Retina (tissue), 1 donor: Measurements from ENCODE around the gene SYNE2.
"Not testable (repeated sequence)": the region's sequence is repeated elsewhere in the genome, so short reads cannot be mapped to it uniquely, and the experiment has no call there.

ENCODE experiments used
- DNase-seq: peaks from one replicate; pipeline ENCODE4 v3.0.0-alpha.2; 2016

SYNE2 gene

GRCh38 chr14:64035143-64035542 is 182.3 kb downstream of the SYNE2 start:
- DNase-seq = no peak

GRCh38 chr14:64037869-64038745 is 185.3 kb downstream of the SYNE2 start:
- not testable (repeated sequence) for DNase-seq

GRCh38 chr14:64038841-64039542 is 186.2 kb downstream of the SYNE2 start:
- DNase-seq = no peak

GRCh38 chr14:64040044-64040443 is 187.2 kb downstream of the SYNE2 start:
- DNase-seq = no peak

GRCh38 chr14:64043296-64043695 is 190.5 kb downstream of the SYNE2 start:
- DNase-seq = not testable (repeated sequence)

GRCh38 chr14:64045091-64045490 is 192.3 kb downstream of the SYNE2 start:
- DNase-seq = no peak

- DNase-seq = no peak
Observed at GRCh38 chr14:64049616-64050381, 197.0 kb downstream of the SYNE2 start.

- DNase-seq = no peak
Observed at GRCh38 chr14:64053694-64054669, 201.2 kb downstream of the SYNE2 start.

- DNase-seq = no peak
Observed at GRCh38 chr14:64059454-64060198, 206.8 kb downstream of the SYNE2 start.

GRCh38 chr14:64060199-64060545 is 207.4 kb downstream of the SYNE2 start:
- DNase-seq = no peak

- DNase-seq = no peak
Observed at GRCh38 chr14:64060648-64061096, 207.9 kb downstream of the SYNE2 start.

GRCh38 chr14:64061115-64061514 is 208.3 kb downstream of the SYNE2 start:
- DNase-seq = no peak

- DNase-seq = no peak
Observed at GRCh38 chr14:64061706-64062105, 208.9 kb downstream of the SYNE2 start.

GRCh38 chr14:64062381-64063115 is 209.7 kb downstream of the SYNE2 start:
- no peak for DNase-seq

GRCh38 chr14:64064447-64064846 is 211.6 kb downstream of the SYNE2 start:
- no peak for DNase-seq

- DNase-seq = no peak
Observed at GRCh38 chr14:64069634-64070359, 217.0 kb downstream of the SYNE2 start.

GRCh38 chr14:64074961-64075612 is 222.3 kb downstream of the SYNE2 start:
- DNase-seq = no peak

- no peak for DNase-seq
Observed at GRCh38 chr14:64075613-64076005, 222.8 kb downstream of the SYNE2 start.

- DNase-seq = no peak
Observed at GRCh38 chr14:64080452-64080851, 227.6 kb downstream of the SYNE2 start.
